NCI-H82 treated with DMSO at 0.1 percent for 48 hours (cell line): ENCODE results near the gene TIMM22.

ENCODE experiments used
- DNase-seq: peaks from one replicate; lab custom pipeline; 2025; ENCODE audit not compliant: unreplicated experiment; lab: John Stamatoyannopoulos, UW

The TIMM22 gene

GRCh38 chr17:1001640-1002411, 4.9 kb downstream of the TIMM22 start:
- no peak for DNase-seq

- DNase-seq: no peak
Measured at GRCh38 chr17:1002412-1002753, 5.5 kb downstream of the TIMM22 start.

DNA sequence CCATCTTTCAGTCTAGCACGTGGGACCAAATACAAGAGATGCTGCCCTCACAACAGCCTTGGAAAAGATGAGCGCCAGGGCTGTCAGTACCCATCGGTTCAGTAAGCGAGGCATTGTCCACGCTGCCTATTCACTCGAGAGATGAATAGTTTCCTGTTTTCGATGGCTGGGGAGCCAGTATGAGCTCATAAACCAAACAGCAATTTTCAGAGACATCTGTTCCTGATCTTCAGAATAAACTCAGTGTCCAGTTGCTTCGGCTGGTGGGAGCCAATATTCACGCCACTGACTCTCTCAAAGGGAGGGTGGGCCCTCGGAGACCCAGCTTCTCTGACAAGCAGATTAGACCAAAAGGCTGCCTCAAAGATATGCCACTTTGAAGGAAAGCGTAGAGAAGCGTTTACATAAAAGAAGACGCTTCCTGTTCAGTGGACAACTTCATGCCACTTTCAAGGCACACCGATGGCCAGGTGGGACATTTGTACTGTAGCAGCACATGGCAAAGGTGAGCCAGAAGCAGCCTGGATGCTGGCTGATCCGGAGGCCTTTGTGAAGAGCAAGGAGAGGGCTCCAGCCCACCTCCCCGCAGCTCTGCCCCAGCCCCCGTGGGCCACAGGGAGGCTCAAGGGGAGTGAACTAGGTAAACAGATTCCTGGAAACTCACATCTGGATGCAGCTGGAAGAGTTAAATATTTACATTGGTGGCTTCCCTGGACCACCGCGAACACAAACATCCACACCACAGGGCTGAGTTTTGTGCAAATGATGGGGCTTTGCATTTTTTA, 6.0 kb downstream of the TIMM22 start:
- no peak for DNase-seq

DNA sequence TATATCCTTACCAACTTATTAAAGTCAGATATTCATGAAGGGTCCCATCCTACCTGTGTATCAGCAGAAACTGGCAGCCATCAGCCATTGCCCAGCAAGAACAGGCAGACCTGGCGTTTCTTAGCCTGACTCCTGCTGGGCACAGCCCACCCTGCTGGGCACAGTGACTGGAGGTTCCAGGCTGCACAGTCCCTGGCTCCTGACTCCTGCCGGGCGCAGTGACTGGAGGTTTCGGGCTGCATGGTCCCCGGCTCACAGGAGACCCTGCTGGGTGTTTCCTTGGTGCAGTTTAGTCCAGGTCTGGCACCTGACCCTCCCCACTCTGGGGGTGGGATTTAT, 6.7 kb downstream of the TIMM22 start:
- no peak for DNase-seq

- no peak for DNase-seq
Measured at GRCh38 chr17:1003972-1004768, 7.2 kb downstream of the TIMM22 start.

DNA sequence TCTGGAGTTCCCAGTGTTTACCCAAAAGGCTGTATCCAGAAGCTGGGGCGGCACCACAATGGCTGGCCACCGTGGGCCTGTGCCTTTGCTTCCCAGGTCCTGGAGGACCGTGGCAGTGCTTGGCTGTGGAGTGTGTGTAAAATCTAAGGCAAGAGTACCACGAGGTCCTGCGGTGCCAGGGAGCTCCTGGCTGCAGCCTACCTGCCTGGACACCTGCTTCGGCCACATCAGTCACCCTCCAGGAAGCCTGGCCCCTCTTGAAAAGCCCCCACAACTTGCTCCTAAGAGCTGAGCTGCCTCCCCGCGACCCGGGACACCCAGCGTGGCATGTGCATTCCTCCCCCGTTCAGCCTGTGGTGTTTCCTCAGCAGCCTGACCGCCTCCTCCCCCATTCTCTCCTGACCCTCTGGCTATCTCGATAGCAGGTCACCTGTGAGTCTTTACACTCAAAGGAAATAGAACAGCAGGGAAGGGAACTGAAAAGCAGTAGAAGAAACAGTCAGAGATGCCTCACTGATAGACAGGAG, 7.9 kb downstream of the TIMM22 start:
- no peak for DNase-seq

GRCh38 chr17:1005361-1005946, 8.5 kb downstream of the TIMM22 start:
- DNase-seq: no peak

- DNase-seq: no peak
Measured at GRCh38 chr17:1006054-1006453, 9.1 kb downstream of the TIMM22 start.

- no peak for DNase-seq
Measured at GRCh38 chr17:1007310-1008007, 10.5 kb downstream of the TIMM22 start.

DNA sequence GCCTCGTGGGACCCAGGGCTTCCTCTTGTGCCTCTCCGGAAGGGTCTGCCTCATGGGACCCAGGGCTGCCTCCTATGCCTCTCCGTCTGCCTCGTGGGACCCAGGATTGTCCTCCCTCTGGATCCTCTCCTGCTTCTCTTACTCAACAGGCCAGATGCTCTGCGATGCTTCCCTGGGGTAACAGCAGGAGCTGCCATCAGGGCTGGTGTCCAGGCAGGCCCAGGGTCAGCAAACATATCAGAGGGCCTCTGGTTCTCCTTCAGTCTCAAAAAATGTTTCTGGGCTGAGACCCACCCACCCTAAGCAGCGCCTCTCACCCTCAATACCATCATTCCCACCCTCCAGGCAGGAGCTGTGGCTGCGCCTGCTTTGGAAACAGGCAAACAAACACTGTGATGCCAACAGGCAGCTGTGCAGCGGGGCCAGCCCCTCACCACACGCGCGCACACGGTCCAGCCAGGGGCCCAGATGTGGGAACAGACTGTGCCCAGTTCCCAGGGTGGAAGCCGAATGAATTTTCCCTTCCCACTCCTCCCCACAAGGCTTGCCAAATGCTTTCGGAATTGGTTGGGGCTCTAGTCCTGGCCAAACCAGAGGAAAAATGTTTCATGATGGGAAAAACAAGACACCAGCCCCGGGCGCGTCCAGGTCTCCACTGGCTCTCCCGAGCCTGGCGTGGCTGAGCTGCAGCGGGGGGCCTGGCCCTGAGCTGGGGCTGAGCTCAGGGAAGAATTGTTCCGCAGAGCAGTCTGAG, 11.3 kb downstream of the TIMM22 start:
- no peak for DNase-seq

DNA sequence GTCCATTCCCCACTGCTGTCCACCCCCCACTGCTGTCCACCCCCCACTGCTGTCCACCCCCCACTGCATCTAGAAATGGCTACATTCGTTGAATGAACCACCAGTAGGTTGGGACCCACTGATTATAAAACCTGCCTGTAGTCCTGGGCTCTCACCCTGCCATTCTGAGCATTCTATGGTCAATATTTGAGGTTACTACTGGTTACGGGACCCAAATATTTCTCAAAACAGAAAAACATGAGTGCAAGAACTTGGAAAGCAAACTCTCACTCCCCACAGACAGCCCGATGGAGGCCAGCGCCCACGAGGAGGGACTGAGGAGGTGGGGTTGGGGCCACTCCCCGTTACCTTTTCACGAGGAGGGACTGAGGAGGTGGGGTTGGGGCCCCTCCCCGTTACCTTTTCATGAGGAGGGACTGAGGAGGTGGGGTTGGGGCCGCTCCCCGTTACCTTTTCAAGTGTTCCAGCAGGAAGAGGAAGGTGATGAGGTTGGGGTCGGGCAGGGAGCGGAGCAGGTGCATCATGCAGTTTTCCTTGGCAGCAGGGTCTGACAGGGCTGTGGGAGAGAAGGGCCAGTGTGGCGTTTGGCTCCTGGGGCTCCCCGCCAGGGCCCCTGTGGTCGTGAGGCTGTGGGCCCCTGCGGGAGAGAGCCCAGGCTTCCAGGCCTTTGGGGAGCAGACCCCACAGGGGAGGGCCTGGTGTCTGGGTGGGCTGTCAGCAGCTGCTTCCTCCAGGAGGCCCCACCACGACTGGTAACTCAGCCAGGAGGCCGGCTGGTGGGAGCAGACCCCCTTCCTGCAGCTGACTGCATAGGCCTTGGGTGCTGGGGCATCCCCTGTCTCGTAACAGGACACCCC, 12.5 kb downstream of the TIMM22 start:
- DNase-seq: no peak

DNA sequence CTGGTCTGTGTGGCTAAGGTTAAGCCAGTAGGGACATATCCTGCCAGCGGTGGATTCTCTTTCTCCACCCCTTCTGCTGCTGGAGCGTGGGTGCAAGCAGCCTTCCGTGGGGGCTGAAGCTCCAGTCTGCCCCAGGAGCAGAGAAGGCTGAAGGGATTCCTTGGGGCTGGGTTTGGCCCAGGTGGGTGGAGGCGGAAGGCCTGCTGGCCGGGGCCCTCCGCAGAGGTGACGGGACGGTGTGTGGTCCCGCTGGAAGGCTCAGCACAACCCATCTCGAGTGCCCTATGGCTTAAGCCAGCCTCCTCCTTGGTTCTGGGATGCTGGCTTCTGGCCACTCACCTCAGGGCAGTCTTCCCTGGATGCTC, 13.1 kb downstream of the TIMM22 start:
- no peak for DNase-seq

- no peak for DNase-seq
Measured at GRCh38 chr17:1010586-1010985, 13.7 kb downstream of the TIMM22 start.

GRCh38 chr17:1011138-1011537, 14.2 kb downstream of the TIMM22 start:
- no peak for DNase-seq

GRCh38 chr17:1011760-1012735, 15.1 kb downstream of the TIMM22 start:
- no peak for DNase-seq

- no peak for DNase-seq
Measured at GRCh38 chr17:1012823-1013728, 16.1 kb downstream of the TIMM22 start.

DNA sequence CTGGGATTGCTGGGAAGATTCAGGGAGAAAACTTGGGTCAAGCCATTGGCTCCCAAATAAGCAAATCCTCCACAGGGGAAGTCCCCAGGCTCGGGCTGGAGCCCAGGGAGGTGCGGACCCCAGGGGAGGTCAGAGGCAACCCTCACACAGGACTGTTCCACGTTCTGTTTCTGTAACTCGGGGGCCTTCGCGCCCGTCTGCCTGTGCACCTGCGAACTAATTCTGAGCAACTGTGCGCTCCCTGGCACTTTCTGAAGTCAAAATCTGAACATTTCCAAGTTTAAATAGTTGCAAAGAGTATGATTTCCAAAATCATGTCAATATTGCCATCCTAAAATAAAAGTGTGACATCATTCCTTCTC, 16.8 kb downstream of the TIMM22 start:
- DNase-seq: no peak
